HG03045 (cell line): ENCODE results near the gene LRP2BP.

Experiments
- ATAC-seq: cut with Tn5 transposase; IDR thresholded peaks from one replicate; pipeline ENCODE4 v1.9.1; 2021; ENCODE audit warnings: mild to moderate bottlenecking, moderate library complexity; ENCODE audit not compliant: unreplicated experiment

The LRP2BP gene

DNA sequence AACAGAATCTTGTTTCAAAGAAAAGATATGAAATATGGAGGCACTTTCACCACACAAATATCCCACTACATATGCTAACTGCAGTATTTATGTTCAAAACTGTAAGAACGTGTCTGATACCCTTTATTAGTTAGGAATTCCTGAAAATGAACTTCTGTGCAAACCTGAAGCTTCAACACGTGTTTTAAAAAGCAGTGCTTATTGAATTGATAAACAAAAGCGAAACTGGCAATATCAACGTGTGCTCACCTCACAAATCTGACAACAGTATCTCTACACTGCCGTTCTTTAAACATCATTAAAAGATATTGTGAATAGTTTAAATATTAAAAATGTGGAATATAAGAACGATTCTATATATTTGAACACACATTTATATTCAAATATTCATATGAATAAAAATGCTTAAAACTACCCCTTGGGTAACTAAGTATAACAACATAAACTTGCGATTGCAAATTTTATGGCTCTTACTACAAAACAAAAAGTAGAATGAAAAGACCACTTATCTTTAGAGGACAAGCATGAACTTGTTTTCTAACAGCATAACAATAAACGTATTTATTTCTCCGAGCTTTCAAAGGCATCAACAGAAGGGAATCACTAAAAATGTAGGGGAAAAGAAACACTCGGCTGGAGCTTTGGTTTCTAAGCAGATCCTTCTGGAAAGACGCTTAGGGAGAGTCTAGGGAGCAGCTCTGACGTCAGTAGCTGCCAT lies at the start of gene LRP2BP:
LRP2BP (minus strand) TSS at position 687 of the 718 bp plus-strand sequence. CDS start 17,738 bp downstream, outside the sequence.
- ATAC-seq = no peak

DNA sequence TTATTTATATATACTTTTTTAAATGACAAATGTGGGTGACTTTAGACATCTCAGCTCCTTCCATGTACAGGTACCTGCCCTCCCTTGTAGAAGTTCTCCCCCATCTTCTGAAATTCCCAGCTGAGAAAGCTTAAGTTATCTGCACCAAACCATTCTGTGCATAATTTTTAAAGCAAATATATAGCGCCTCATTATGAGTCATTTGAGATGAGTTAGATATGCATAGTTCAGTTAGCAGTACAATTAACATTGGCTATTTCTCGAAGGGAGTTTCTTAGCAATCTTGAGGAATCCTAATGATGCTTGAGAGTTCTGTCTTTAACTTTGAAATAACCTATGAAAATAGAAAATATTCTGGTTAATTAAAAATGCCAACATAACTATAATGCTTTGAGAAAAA lies 49.5 kb upstream of the LRP2BP start:
- no peak for ATAC-seq

DNA sequence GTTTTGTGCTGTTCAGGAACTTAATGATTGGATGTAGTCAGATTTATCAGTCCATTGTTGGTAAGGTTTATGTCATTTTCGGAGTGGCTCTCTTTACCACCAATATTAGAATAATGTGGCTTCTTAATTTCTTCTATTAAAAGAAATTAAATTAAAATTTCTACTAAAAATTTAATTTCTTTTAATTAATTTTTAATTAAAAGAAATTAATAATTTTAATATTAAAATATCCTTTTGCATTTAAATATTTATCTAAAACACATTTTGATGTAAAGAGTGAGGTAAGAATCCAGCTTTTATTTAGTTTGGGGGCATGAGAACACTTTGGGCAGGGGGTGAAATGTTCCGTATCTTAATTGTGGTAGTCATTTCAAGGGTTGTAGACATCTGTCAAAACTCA lies 45.8 kb upstream of the LRP2BP start:
- no peak for ATAC-seq

DNA sequence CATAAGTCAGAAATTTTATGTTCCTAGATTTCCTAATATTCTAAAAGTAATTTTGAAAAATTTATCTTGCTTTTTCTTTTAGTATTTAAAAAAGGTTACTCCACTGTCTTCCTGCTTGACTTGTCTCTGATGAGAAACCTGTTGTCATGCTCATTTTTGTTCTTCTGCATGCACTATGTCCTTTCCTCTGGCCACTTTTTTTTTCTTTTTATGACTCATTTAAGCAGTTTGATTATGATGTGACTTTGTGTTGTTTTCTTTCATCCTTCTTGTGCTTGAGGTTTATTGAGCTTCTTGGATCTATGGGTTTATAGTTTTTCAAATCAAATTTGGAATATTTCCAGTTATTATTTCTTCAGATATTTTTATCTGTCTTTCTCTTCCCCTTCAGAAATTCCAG lies 42.1 kb upstream of the LRP2BP start:
- ATAC-seq = no peak

DNA sequence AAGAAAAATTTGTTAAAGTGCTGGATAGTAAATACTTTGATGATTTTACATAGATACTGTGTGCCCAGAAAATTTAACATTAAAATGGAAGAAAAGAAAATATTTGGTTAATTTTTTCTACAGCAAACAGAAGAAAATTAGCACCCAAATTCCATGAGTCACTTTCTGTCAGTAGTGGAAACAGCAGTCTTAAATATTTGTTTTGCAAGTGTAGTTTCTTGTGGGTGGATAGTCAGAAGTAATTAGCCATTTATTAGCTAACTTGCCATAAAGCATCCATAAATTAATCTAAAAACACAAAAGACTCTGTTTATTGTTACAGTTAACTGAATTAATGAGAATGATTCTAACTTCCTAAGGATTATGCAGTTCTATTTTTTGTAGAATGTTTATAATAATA lies 39.7 kb upstream of the LRP2BP start:
- ATAC-seq = no peak

DNA sequence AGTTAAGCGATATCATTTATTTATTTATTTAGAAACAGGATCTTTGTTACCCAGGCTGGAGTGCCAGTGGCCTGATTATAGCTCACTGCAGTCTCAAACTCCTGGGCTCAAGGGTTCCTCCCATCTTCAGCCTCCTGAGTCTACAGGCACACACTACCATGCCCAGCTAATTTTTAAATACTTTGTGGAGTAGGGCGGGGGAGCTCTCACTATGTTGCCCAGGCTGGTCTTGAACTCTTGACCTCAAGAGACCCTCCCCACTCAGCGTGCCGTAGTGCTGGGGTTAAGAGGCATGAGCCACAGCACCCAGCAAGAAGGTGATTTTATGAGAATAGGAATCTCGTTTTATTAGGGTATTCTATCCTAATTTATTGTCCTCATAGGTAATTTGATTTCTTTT lies 33.9 kb upstream of the LRP2BP start:
- ATAC-seq = no peak

DNA sequence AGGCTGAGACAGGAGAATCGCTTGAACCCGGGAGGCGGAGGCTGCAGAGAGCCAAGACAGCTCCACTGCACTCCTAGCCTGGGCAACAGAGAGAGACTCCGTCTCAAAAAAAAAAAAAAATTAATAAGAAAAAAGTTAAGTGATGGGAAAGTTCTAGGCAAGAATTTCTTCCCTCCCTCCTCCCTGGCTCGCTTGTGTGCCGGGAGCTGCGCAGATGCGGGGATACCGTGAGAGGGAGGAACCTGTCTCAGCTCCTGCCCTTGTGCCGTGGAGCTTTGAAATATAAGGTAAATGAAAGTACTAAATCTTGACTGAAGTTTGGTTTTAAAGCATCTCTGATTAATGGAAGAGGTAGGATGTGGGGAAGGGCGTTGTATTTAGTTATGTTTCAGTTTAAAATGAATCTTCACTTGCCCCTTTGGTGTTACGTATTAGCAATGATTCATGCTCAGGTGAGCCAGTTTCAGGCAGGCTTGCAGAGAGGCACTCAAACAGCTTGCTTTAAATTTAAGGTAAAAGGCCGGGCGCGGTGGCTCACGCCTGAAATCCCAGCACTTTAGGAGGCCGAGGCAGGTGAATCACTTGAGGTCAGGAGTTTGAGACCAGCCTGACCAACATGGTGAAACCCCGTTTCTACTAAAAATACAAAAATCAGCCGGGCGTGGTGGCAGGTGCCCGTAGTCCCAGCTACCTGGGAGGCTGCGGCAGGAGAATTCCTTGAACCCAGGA lies 31.4 kb upstream of the LRP2BP start:
- no peak for ATAC-seq

GRCh38 chr4:185425647-185426352 lies 30.1 kb upstream of the LRP2BP start, which contains the start of gene UFSP2:
Gene UFSP2, minus strand, starts transcription at chr4:185425964. Its CDS starts 96 bp downstream, at chr4:185425868.
- peak; percentile 92 for ATAC-seq

DNA sequence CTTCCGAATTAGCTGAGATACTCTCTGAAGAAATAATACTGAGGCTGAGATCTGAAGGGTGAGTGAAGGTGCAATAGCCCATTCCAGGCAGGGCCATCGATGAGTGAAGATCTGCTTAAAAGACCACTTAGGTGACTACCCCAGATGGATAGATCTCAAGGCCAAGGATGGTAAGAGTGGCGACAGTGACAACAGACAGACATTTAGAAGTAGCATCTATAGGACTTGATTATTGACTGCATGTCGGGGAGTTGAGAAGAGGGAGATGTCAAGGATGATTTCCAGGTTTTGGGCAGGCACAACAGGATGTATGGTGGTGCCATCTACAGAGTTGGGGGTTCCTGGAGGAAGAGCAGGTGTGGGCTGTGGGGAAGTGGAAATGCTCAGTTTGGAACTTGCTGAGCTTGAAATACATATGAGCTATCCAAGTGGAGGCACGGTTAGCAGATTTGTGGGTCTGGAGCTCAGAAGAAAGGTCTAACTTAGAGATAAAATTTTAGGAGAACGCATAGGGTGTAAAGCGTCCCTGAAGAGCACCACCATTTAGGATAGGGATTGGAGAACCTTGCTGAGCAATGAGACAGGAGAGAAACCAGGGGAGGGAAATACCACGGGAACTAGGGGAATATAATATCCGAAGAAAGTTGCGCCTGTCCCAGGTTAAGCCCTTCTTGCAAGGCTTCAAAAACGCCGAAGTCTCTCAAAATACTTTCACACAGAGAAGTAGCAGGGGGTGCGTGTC lies 29.4 kb upstream of the LRP2BP start:
- peak; percentile 16 for ATAC-seq

- no peak for ATAC-seq
These were observed 25.8 kb upstream of the LRP2BP start for GRCh38 chr4:185421366-185422124.

DNA sequence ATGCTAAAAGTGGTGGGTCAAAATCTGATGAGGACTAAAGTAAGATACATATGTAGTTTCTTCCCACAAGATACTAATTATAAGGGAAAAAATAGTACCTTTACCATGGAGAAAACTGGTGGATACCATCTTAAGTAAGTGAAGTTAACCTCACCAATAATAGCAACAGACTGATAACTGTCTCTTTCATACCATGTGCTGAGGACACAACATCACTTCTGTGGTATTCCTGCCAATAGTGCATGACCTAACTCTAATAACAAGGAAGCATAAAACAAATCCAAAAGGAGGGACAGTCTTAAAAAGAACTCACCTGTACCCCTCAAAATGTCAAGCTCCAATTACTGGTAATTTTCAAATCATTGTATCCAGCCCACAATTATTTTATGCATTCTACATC lies 21.2 kb upstream of the LRP2BP start:
- ATAC-seq = no peak

DNA sequence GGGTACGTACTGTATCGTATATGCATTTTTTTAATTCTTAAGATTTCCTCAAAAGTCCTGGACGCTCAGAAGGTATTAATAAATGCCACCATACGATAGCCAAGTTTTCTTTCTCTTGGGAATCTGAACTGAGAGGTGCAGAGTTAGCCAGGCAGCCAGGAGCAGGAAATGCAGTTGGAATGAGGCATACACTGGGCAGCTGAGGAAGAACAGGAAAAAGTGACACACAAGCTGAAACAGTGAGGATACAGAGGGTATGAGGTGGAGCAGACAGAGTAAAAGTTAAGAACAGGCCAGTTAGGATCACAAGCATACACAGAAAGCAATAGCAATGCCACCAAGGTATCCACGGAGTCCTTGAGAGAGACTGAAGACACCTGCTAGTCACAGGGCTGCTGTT lies 16.7 kb upstream of the LRP2BP start:
- ATAC-seq = no peak

- ATAC-seq = no peak
These were observed 16.1 kb upstream of the LRP2BP start for GRCh38 chr4:185411849-185412248.

- no peak for ATAC-seq
These were observed 12.7 kb upstream of the LRP2BP start for GRCh38 chr4:185408432-185408831.

DNA sequence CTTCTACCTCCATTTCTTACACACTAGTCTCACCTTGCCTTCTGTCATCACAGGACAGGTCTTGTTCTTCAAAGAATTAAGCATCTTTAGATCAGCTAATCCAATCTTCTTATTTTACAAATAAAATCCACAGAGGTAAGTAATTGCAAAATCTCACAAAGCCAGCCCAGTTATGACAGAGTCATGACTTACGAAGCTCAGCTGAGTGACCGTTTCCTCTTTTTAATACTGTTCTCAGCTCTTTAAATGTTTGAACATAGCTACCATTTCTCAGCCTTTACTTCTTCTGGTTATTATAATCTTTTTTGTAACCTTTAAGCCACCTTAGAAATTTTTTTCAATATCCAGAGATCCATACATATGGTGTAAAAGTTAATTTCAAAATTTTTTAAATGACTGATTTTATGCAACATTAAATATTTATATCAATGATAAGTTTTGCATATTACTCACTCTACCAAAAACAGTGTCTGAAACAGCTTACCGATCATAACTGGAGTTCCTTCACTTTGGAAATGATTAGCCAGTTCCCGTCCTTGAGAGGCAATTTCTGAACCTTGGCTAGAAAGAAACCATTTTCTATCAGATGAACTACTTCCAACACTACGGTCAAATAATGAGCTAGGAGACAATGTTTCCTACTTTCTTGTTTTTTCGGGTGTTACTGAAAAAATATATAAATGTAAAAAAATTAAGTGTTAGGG lies 9.7 kb upstream of the LRP2BP start:
- no peak for ATAC-seq

- no peak for ATAC-seq
These were observed 8.3 kb upstream of the LRP2BP start for GRCh38 chr4:185404031-185404430.

GRCh38 chr4:185399466-185399865 lies 3.7 kb upstream of the LRP2BP start:
- ATAC-seq = no peak

- ATAC-seq = no peak
These were observed 2.9 kb upstream of the LRP2BP start for GRCh38 chr4:185398618-185399017.

- peak; percentile 8 for ATAC-seq
These were observed 1.1 kb upstream of the LRP2BP start, which contains the start of gene ANKRD37 for GRCh38 chr4:185396724-185397385. Gene ANKRD37, plus strand, starts transcription at chr4:185396841. Its CDS starts 83 bp downstream, at chr4:185396924.
